Measurements from ENCODE around the gene EPHA8. TPM values are rescaled to one million over a fixed set of nuclear protein-coding genes. Genes with fewer than 3 reads are reported as not detected.

Gene EPHA8
- total RNA-seq, 1 donor from 2014 or later: not detected

GRCh38 chr1:22592919-22593790 lies 29.9 kb downstream of the EPHA8 start:
- intact Hi-C loops (cut with DNase I): no loop called here
- H3K27me3 ChIP-seq: no peaks in the 10 kb centered on the region
- H3K27ac ChIP-seq: no peak overlapping the region

GRCh38 chr1:22594396-22594795 lies 31.1 kb downstream of the EPHA8 start:
- H3K9me3 ChIP-seq: no peaks in the 10 kb centered on the region
- no peak for DNase-seq (ENCODE audit: extremely low spot score in 2 of 2)
- H3K36me3 ChIP-seq: no peaks in the 10 kb centered on the region
- no peaks in the 10 kb centered on the region for H3K27me3 ChIP-seq
- H3K27ac ChIP-seq: no peak overlapping the region
- intact Hi-C loops (cut with DNase I): no loop called here
- H3K4me3 ChIP-seq: no peak overlapping the region
- TF ChIP-seq POLR2AphosphoS5 (IDR thresholded peaks at IDR 0.05; ENCODE audit: insufficient read depth in 1 of 2, low read depth in 1 of 2) (no peak), POLR2A (IDR thresholded peaks at IDR 0.05) (no peak), CTCF (IDR thresholded peaks at IDR 0.05) (no peak)
- no peaks in the 10 kb centered on the region for H3K4me1 ChIP-seq

More at GRCh38 chr1:22592919-22593790, 29.9 kb downstream of the EPHA8 start:
- H3K4me3 ChIP-seq: no peak overlapping the region
- no peaks in the 10 kb centered on the region for H3K4me1 ChIP-seq
- no peaks in the 10 kb centered on the region for H3K9me3 ChIP-seq
- no peak for TF ChIP-seq POLR2AphosphoS5 (IDR thresholded peaks at IDR 0.05; ENCODE audit: insufficient read depth in 1 of 2, low read depth in 1 of 2)
- TF ChIP-seq POLR2A (IDR thresholded peaks at IDR 0.05): no peak
- no peak for TF ChIP-seq CTCF (IDR thresholded peaks at IDR 0.05)
- no peaks in the 10 kb centered on the region for H3K36me3 ChIP-seq
- no peak for DNase-seq (ENCODE audit: extremely low spot score in 2 of 2)

- no peak for TF ChIP-seq POLR2A (IDR thresholded peaks at IDR 0.05)
- no peak for TF ChIP-seq CTCF (IDR thresholded peaks at IDR 0.05)
- TF ChIP-seq POLR2AphosphoS5 (IDR thresholded peaks at IDR 0.05; ENCODE audit: insufficient read depth in 1 of 2, low read depth in 1 of 2): no peak
- intact Hi-C loops (cut with DNase I): no loop called here
- no peaks in the 10 kb centered on the region for H3K4me1 ChIP-seq
- no peaks in the 10 kb centered on the region for H3K9me3 ChIP-seq
- H3K27ac ChIP-seq: no peak overlapping the region
- H3K27me3 ChIP-seq: no peaks in the 10 kb centered on the region
- no peak overlapping the region for H3K4me3 ChIP-seq
- DNase-seq (ENCODE audit: extremely low spot score in 2 of 2): no peak
- H3K36me3 ChIP-seq: no peaks in the 10 kb centered on the region
Observed at GRCh38 chr1:22595108-22595507, 31.8 kb downstream of the EPHA8 start.

GRCh38 chr1:22597301-22597965 lies 34.1 kb downstream of the EPHA8 start:
- no peak overlapping the region for H3K27ac ChIP-seq
- no peaks in the 10 kb centered on the region for H3K27me3 ChIP-seq
- no peak for TF ChIP-seq CTCF (IDR thresholded peaks at IDR 0.05)
- TF ChIP-seq POLR2AphosphoS5 (IDR thresholded peaks at IDR 0.05; ENCODE audit: insufficient read depth in 1 of 2, low read depth in 1 of 2): no peak
- H3K4me1 ChIP-seq: no peaks in the 10 kb centered on the region
- no peaks in the 10 kb centered on the region for H3K36me3 ChIP-seq
- intact Hi-C loops (cut with DNase I): no loop called here
- H3K4me3 ChIP-seq: no peak overlapping the region
- no peaks in the 10 kb centered on the region for H3K9me3 ChIP-seq
- DNase-seq (ENCODE audit: extremely low spot score in 2 of 2): no peak

GRCh38 chr1:22597996-22598395 lies 34.7 kb downstream of the EPHA8 start:
- Histone ChIP-seq H3K27ac (no peak overlapping the region), H3K9me3 (no peaks in the 10 kb centered on the region), H3K4me1 (no peaks in the 10 kb centered on the region), H3K4me3 (no peak overlapping the region), H3K36me3 (no peaks in the 10 kb centered on the region), H3K27me3 (no peaks in the 10 kb centered on the region)
- no peak for DNase-seq (ENCODE audit: extremely low spot score in 2 of 2)
- no peak for TF ChIP-seq POLR2A (IDR thresholded peaks at IDR 0.05)
- TF ChIP-seq POLR2AphosphoS5 (IDR thresholded peaks at IDR 0.05; ENCODE audit: insufficient read depth in 1 of 2, low read depth in 1 of 2): no peak
- no peak for TF ChIP-seq CTCF (IDR thresholded peaks at IDR 0.05)
- intact Hi-C loops (cut with DNase I): no loop called here

All from vagina (tissue), 2 donors.